Lower lobe of right lung (tissue), 2 donors: ENCODE data around the gene TRAPPC12. TPM values are rescaled to one million over a fixed set of nuclear protein-coding genes. Genes with fewer than 3 reads are reported as not detected.

Experiments used
- ATAC-seq, 2 donors: fragments of 200-7000 bp; cut with Tn5 transposase; one replicate each; pipeline ENCODE4 v1.9.1; 2020 to 2022; ENCODE audit warnings: mild to moderate bottlenecking in 2 of 2, moderate library complexity in 2 of 2
- DNase-seq: peaks from one replicate; pipeline ENCODE4 v3.0.0-alpha.2; 2020
- H3K27ac ChIP-seq: fragments of 200-600 bp; one replicate; pipeline ENCODE4 v1.8.0; 2022
- H3K27me3 ChIP-seq: fragments of 200-600 bp; one replicate; pipeline ENCODE4 v1.8.0; 2022; ENCODE audit warnings: low read depth
- H3K36me3 ChIP-seq: fragments of 200-600 bp; one replicate; pipeline ENCODE4 v1.8.0; 2022; ENCODE audit warnings: mild to moderate bottlenecking
- H3K4me1 ChIP-seq: fragments of 200-600 bp; one replicate; pipeline ENCODE4 v1.8.0; 2022
- H3K4me3 ChIP-seq: fragments of 200-600 bp; one replicate; pipeline ENCODE4 v1.8.0; 2022; ENCODE audit warnings: mild to moderate bottlenecking
- H3K9me3 ChIP-seq: fragments of 200-600 bp; one replicate; pipeline ENCODE4 v1.8.0; 2022
- intact Hi-C: fragments of 100-400 bp; cut with DNase I; formaldehyde crosslinking; loops from one replicate; pipeline ENCODE4 v1.11.0; 2022
- total RNA-seq: library from RNA; stranded (reverse); fragmentation: NEBNext Ultra II Directional; extraction: Animal tissue kit (Norgen Biotek cat#: 25700); gene quantifications from one replicate; pipeline ENCODE4 v1.2.1, GENCODE V29; 2021
- TF ChIP-seq, protein P1 (sequence below): fragments of 200-600 bp; IDR thresholded peaks from one replicate; pipeline ENCODE4 v1.8.0; 2022; ENCODE audit warnings: antibody characterized with exemption, mild to moderate bottlenecking
- donor health status: DM: no; HTN: yes; CAD: no; lungs with severe emphysema.

Gene TRAPPC12
- total RNA-seq, 1 donor from 2014 or later, result 93.8 TPM

DNA sequence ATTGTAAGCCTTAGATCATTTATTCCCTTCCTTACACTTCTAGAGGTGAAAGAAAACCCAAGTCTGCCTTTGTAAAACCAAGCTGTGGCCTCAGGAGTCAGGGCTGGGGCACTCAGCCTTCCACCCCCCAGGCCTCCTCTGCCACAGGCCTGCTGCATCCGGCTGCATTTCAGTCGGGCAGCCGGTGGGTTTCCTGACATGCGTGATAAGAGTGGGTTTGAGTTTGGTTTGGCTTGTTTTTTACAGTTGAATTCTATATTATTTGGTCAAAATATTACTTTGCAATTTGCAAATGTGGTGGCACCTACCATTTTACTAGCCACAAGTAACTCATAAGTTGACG lies 97.5 kb downstream of the TRAPPC12 start:
- TF ChIP-seq, protein P1, sequence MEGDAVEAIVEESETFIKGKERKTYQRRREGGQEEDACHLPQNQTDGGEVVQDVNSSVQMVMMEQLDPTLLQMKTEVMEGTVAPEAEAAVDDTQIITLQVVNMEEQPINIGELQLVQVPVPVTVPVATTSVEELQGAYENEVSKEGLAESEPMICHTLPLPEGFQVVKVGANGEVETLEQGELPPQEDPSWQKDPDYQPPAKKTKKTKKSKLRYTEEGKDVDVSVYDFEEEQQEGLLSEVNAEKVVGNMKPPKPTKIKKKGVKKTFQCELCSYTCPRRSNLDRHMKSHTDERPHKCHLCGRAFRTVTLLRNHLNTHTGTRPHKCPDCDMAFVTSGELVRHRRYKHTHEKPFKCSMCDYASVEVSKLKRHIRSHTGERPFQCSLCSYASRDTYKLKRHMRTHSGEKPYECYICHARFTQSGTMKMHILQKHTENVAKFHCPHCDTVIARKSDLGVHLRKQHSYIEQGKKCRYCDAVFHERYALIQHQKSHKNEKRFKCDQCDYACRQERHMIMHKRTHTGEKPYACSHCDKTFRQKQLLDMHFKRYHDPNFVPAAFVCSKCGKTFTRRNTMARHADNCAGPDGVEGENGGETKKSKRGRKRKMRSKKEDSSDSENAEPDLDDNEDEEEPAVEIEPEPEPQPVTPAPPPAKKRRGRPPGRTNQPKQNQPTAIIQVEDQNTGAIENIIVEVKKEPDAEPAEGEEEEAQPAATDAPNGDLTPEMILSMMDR, result no peak
- Histone ChIP-seq H3K4me3 (no peak overlapping the region), H3K4me1 (no peaks in the 10 kb centered on the region), H3K27ac (no peak overlapping the region), H3K36me3 (peaks cover 78% of the 10 kb centered on the region), H3K9me3 (no peaks in the 10 kb centered on the region), H3K27me3 (no peaks in the 10 kb centered on the region)
- intact Hi-C loops, result no loop called here
- ATAC-seq (no peak), DNase-seq (no peak)

GRCh38 chr2:3478846-3479385 lies 99.4 kb downstream of the TRAPPC12 start:
- Histone ChIP-seq H3K4me1 (no peaks in the 10 kb centered on the region), H3K9me3 (no peaks in the 10 kb centered on the region), H3K36me3 (peaks cover 60% of the 10 kb centered on the region), H3K27me3 (no peaks in the 10 kb centered on the region), H3K27ac (no peak overlapping the region), H3K4me3 (no peak overlapping the region)
- TF ChIP-seq, protein P1, result no peak
- ATAC-seq, result no peak
- DNase-seq, result no peak
- intact Hi-C loops, result no loop called here

DNA sequence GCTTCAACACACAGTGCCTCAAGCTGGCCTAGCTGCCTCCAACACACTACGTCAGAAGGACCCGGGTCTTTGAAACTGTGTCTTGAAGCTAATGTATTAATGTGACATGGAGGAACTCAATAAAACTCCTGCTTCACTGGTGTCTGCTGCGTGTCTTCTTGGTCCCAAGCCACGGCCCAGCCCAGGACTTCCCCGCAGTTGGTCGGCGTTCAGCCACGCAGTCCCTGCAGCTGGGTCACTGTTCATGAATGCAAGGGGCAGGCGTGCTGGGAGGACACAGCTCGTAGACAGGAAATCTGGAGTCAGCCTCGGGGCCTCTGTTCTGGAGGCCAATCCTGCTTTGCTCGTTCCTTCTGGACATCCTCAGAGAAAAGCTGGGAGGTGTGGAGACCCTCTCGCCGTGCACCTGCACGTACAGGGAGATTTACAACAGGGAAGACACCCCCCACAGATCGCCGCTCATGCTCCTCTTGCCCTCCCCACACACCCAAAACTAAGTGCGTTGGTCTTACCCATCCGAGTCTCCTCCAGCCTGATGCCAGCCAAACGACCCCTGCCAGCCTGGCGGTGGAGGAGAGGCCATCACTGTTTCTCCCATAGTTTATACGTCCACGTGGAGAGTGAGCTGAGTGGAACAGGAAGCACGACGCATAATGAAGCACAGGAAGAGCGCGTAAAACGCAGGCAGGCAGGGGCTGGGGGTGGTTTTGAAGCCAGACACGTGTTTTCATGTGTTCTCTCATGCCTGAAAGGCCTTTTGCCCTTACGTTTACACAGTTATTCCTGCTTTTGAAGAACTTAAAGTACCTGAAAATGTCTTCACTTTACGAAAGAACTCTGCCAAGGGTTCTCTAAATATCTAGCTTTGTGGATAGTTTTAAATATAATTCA lies 100.2 kb downstream of the TRAPPC12 start:
- TF ChIP-seq, protein P1, result no peak
- intact Hi-C loops, result no loop called here
- Histone ChIP-seq H3K9me3 (no peaks in the 10 kb centered on the region), H3K4me3 (no peak overlapping the region), H3K4me1 (no peaks in the 10 kb centered on the region), H3K27me3 (no peaks in the 10 kb centered on the region), H3K36me3 (peaks cover 54% of the 10 kb centered on the region), H3K27ac (no peak overlapping the region)
- ATAC-seq (no peak), DNase-seq (no peak)

DNA sequence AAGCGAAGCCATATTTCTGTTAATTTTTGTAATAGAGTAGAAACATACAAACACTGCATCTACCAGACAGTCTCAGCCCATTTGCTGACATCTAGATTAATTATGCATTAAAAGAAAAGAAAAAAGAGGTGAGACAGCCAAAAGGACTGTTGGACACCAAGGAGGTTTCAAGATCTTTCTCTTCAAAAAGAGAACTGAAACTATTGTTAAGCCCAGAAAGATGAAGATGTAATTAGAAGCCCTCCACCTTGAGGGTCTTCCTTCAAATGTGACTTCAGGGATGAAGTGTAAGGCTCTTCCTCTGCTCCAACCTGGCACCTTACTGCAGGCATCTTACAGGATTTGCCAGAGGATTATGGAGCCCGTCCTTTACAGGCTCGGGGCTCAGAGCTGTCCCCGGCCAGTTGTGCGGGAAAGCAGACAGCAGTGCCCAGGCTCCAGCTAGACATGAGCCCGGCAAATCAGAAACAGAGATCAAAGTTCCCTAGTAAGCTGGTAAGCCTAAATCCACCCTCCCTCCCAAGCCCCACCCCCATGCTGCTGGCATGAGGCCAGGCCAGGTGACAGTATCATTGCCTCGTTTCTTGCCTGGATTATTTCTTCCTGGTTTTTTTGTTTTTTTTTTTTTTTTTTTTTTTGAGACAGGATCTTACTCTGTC lies 101.0 kb downstream of the TRAPPC12 start:
- H3K36me3 ChIP-seq, result peaks cover 46% of the 10 kb centered on the region
- ATAC-seq (no peak), DNase-seq (no peak)
- H3K27ac ChIP-seq, result no peak overlapping the region
- TF ChIP-seq, protein P1, result no peak
- H3K4me3 ChIP-seq, result no peak overlapping the region
- intact Hi-C loops, result no loop called here
- H3K4me1 ChIP-seq, result no peaks in the 10 kb centered on the region
- no peaks in the 10 kb centered on the region for H3K9me3 ChIP-seq
- no peaks in the 10 kb centered on the region for H3K27me3 ChIP-seq

- Histone ChIP-seq H3K4me1 (no peaks in the 10 kb centered on the region), H3K4me3 (no peak overlapping the region), H3K9me3 (no peaks in the 10 kb centered on the region), H3K27ac (no peak overlapping the region), H3K27me3 (no peaks in the 10 kb centered on the region), H3K36me3 (peaks cover 41% of the 10 kb centered on the region)
- TF ChIP-seq, protein P1, result no peak
- ATAC-seq, result no peak
- DNase-seq, result no peak
- intact Hi-C loops, result no loop called here
Measured at GRCh38 chr2:3481011-3481400, 101.5 kb downstream of the TRAPPC12 start.
